Limb (tissue), 2 donors: ENCODE measurements around the gene XRN2.

Experiments
- DNase-seq, 2 donors: peaks; one replicate each; pipeline ENCODE4 v3.0.0-alpha.2; 2016; ENCODE audit errors: extremely low spot score in 2 of 2

Gene XRN2

GRCh38 chr20:21384308-21384892 is 81.3 kb downstream of the XRN2 start:
- DNase-seq = no peak

GRCh38 chr20:21386111-21386510 is 83.0 kb downstream of the XRN2 start:
- no peak for DNase-seq

- no peak for DNase-seq
Observed at GRCh38 chr20:21387528-21387927, 84.4 kb downstream of the XRN2 start.

- DNase-seq = no peak
Observed at GRCh38 chr20:21388566-21388965, 85.4 kb downstream of the XRN2 start.

- no peak for DNase-seq
Observed at GRCh38 chr20:21389368-21389767, 86.2 kb downstream of the XRN2 start.

GRCh38 chr20:21390768-21391167 is 87.6 kb downstream of the XRN2 start:
- no peak for DNase-seq

- peak in 1 of 2 donors; percentile 59 for DNase-seq
Observed at GRCh38 chr20:21391185-21391971, 88.2 kb downstream of the XRN2 start.

- DNase-seq = peak in 1 of 2 donors; percentile 58
Observed at GRCh38 chr20:21391972-21392352, 88.8 kb downstream of the XRN2 start.

- DNase-seq = peak in 1 of 2 donors; percentile 44
Observed at GRCh38 chr20:21393166-21393565, 90.0 kb downstream of the XRN2 start.

- DNase-seq = no peak
Observed at GRCh38 chr20:21393816-21394519, 90.8 kb downstream of the XRN2 start.

- DNase-seq = no peak
Observed at GRCh38 chr20:21394551-21394950, 91.4 kb downstream of the XRN2 start.

- DNase-seq = no peak
Observed at GRCh38 chr20:21395051-21395665, 92.0 kb downstream of the XRN2 start.

GRCh38 chr20:21395666-21396598 is 92.8 kb downstream of the XRN2 start:
- peak in 1 of 2 donors; percentile 62 for DNase-seq

GRCh38 chr20:21396599-21397340 is 93.6 kb downstream of the XRN2 start:
- DNase-seq = peak in 1 of 2 donors; percentile 47

GRCh38 chr20:21397341-21398108 is 94.4 kb downstream of the XRN2 start, which contains the start of gene NKX2-4:
Gene NKX2-4 (minus strand): TSS chr20:21397526. CDS start chr20:21397399, 127 bp downstream.
- DNase-seq = peak in 1 of 2 donors; percentile 39

- DNase-seq = no peak
Observed at GRCh38 chr20:21398109-21399004, 95.2 kb downstream of the XRN2 start.

GRCh38 chr20:21399005-21399475 is 95.9 kb downstream of the XRN2 start:
- no peak for DNase-seq

GRCh38 chr20:21411725-21412124 is 108.6 kb downstream of the XRN2 start:
- DNase-seq = no peak
